K562 (cell line): ENCODE data around the gene CRYBB2.

Experiments used
- MAFF ChIP-seq: IDR thresholded peaks from 2 replicates; pipeline ENCODE4 v1.6.1; 2012; ENCODE audit warnings: low read length, improper control_type of control experiment
- POLR2A ChIP-seq: fragments of 450-650 bp; conservative IDR thresholded peaks from 2 replicates; pipeline ENCODE4 v1.6.1; 2016
- RFX5 ChIP-seq: IDR thresholded peaks from 2 replicates; pipeline ENCODE4 v1.6.1; 2011; ENCODE audit warnings: low read depth, mild to moderate bottlenecking, improper control_type of control experiment, low read length
- ZNF639 ChIP-seq, 2 experiments: fragments of 200-800 bp in 1 of 2; sonication (Bioruptor generic) in 1 of 2; sonication (generic) in 1 of 2; formaldehyde crosslinking in 1 of 2; IDR thresholded peaks in 1 of 2; conservative IDR thresholded peaks in 1 of 2; 2 replicates each; pipeline versions ENCODE4 v1.5.0 to v1.6.1; 2016 to 2020; ENCODE audit warnings: missing compliant biosample characterization in 1 of 2, missing genetic modification characterization in 1 of 2, missing genetic modification reagents in 1 of 2
- TF ChIP-seq, protein P1 (sequence below): sonication (generic); formaldehyde crosslinking; IDR thresholded peaks from 2 replicates; pipeline ENCODE4 v1.8.1; 2023; ENCODE audit warnings: missing genetic modification reagents, mild to moderate bottlenecking, borderline replicate concordance

DNA sequence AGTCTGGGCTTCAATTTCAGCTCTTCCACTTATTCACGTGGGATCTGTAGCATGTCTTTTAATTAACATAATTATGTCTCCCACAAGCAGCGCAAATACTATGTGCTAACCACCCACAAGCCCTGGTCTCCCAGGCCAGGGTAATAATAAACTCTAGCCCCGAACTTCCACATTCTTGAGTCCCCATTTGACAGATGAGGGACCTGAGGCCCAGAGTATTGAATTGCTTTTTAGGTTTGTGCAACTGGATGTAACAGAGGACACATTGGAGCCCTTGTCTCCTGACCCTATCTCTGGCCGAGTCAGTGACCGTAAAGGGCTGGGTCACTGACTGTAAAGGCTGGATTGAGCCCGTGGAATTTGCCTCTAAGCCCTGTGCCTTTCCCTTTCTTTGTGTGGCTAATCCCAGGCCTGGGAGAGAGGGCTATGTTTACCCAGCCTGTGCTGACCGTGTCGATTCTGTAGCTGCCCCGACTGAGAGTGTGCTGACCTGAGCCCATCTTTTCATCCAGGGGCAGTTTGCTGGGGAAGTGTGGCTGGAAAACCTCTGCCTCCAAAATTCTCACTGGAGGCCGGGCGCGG, 3.9 kb downstream of the CRYBB2 start:
- TF ChIP-seq RFX5 = no peak
- TF ChIP-seq, protein P1, sequence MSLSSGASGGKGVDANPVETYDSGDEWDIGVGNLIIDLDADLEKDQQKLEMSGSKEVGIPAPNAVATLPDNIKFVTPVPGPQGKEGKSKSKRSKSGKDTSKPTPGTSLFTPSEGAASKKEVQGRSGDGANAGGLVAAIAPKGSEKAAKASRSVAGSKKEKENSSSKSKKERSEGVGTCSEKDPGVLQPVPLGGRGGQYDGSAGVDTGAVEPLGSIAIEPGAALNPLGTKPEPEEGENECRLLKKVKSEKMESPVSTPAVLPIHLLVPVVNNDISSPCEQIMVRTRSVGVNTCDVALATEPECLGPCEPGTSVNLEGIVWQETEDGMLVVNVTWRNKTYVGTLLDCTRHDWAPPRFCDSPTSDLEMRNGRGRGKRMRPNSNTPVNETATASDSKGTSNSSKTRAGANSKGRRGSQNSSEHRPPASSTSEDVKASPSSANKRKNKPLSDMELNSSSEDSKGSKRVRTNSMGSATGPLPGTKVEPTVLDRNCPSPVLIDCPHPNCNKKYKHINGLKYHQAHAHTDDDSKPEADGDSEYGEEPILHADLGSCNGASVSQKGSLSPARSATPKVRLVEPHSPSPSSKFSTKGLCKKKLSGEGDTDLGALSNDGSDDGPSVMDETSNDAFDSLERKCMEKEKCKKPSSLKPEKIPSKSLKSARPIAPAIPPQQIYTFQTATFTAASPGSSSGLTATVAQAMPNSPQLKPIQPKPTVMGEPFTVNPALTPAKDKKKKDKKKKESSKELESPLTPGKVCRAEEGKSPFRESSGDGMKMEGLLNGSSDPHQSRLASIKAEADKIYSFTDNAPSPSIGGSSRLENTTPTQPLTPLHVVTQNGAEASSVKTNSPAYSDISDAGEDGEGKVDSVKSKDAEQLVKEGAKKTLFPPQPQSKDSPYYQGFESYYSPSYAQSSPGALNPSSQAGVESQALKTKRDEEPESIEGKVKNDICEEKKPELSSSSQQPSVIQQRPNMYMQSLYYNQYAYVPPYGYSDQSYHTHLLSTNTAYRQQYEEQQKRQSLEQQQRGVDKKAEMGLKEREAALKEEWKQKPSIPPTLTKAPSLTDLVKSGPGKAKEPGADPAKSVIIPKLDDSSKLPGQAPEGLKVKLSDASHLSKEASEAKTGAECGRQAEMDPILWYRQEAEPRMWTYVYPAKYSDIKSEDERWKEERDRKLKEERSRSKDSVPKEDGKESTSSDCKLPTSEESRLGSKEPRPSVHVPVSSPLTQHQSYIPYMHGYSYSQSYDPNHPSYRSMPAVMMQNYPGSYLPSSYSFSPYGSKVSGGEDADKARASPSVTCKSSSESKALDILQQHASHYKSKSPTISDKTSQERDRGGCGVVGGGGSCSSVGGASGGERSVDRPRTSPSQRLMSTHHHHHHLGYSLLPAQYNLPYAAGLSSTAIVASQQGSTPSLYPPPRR (CRISPR knock-in tag) = no peak
- TF ChIP-seq MAFF = no peak
- TF ChIP-seq ZNF639 (CRISPR knock-in tag; conservative IDR thresholded peaks at IDR 0.05 in 1 of 2, IDR thresholded peaks at IDR 0.05 in 1 of 2) = no peak
- TF ChIP-seq POLR2A = no peak
